GM19238 (cell line): Measurements from ENCODE around the gene LAMB2.

Experiments
- DNase-seq: peaks from one replicate; pipeline ENCODE4 v3.0.0; 2011; ENCODE audit warnings: low spot score; ENCODE audit not compliant: insufficient read length

The LAMB2 gene

DNA sequence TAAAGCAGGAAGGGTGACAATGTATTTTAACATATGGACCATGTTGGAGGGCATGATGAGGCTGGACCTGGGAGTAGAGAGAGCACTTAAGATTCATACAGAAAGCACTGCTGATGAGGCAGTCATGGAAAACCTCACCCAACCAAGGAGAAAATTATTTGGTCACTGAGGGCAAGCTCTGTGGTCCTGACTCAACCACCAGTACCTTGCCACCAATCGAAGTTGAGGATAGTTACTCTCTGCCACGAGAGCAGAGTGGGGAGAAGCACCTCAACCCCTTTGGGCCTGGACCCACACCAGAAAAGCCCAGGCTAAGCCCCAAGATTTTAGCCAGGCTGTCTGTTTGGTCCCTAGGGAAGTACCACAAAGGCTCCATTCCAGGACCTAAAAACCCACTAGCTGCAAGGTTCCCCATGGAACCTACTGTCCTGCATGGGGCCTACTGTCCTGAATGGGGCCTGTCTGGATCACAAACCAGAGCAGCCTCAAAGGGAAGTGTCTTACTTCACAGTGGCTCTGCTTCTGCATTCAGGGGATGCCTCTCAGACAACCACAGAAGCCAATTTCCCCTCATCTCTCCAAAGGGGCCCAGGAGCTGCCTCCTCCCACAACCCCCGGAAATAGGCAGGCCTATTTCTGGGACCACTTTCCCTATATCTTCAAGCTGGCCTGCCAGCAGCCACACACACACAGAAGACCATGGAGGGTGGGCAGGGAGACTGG is 29.1 kb upstream of the LAMB2 start:
- no peak for DNase-seq

DNA sequence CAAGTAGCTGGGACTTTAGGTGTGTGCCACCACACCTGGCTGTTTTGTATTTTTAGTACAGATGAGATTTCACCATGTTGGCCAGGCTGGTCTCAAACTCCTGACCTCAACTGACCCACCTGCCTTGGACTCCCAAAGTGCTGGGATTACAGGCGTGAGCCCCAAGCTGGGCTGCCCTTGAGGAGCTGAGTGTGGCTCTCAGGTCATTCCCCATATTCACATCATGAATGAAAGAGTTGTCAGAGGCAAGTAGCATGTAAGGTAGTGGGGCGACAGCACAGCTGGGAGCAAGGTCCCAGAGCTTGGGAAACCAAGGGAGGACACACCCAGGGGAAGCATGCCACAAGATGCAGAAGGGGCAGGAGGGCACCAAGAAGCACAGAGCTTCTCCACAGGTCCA is 28.3 kb upstream of the LAMB2 start:
- DNase-seq, result no peak

DNA sequence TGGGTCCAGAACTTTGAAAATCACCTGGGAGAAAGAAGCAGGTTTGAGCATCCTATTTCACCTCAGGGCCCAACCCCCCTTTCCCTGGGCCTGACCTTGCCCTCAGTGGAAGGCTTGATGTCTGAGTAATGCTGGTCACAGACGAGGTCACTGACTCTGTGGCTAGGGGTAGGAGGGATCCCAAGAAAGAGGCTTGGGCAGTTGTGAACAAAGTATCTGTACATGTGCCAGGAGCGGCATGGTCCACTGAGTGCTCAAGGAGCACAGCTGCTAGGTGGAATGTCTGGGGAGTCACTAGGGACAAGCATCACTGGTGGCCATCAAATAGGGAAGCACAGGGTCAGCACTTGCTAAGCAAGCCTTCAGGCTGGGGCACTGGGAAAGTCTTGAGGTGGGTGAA is 25.9 kb upstream of the LAMB2 start:
- no peak for DNase-seq

DNA sequence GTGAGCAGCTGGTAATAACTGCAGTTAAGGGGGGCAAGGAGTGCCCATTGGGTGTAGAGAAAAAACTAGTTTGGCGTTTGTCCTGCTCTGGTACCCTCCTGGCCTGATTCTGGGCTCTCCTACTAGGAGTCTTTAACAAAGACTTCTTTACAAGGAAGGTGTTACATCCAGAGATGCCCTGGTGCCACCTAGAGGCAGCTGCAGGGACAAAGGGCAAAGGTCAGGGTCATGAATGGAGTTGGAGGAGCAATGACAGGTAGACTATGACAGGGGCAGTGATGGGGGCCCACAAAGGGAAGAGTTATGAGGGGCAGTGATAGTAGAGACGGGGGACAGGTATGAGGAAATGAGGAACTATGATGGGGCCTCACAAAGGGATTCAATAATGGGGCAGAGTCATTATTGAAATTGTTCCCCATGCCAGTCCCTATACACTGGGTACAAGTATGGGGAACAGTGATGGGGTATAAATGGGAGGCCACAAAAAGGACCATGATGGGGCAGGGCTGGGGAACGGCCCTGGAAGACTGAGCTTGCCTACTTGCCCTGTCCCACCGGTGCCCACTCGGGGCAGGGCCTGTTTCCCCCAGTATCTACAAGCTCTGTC is 25.4 kb upstream of the LAMB2 start:
- DNase-seq, result no peak

DNA sequence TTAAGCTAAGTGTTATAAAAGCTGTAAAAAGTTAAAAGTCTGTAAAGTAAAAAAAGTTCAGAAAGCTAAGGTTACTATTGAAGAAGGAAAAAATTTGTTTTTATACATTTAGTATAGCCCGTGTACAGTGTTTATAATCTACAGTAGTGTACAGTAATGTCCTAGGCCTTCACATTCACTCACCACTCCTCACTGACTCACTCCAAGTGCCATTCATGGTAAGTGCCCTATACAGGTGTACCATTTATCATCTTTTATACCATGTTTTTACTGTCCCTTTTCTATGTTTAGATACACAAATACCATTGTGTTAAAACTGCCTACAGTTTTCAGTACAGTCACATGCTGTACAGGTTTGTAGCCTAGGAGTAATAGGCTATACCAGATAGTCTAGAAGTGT is 24.4 kb upstream of the LAMB2 start:
- no peak for DNase-seq

DNA sequence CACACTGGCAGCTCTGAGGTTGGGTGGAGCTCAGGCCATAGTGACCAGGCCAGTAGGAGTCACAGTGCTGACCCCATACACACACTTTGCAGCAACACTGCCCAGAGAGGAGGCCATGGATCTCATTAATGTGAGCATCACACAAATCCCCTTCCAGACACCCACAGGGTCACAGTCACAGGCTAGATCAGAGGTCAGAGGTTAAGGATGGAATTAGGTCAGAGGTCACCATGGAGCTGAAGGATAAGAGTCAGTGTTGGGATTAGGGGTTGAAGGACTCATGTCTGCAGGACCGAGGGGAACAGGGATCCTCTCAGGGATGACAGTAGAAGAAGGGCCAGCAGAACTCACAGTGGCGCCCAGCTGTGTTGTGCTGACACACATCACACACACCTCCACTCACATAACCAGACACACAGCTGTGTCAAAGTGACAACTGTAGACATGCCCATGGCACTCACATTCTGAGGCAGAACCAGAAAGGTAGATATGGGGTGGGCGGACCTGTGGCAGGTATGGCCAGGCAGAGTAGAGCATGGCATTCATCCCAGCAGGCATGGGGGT is 20.6 kb upstream of the LAMB2 start:
- no peak for DNase-seq

DNA sequence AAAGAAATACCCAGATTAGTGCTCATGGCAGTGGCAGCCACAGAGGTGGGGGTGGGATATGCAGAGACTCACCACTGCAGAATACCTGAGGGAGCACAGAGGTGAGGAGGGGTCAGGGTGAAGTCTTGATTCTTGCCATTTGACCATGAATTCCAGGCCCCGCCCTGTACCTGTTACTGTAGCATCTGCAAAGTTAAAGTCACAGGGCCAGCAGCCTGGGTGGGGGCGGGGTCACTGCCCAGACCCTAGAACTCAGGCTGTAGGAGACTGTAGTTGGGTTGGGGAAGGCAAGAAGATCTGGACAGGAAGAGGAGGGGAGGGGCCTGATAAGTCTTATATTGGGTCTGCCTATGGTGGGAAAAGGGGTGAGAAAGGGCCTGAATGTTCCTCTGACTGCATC is 18.8 kb upstream of the LAMB2 start:
- DNase-seq, result no peak

DNA sequence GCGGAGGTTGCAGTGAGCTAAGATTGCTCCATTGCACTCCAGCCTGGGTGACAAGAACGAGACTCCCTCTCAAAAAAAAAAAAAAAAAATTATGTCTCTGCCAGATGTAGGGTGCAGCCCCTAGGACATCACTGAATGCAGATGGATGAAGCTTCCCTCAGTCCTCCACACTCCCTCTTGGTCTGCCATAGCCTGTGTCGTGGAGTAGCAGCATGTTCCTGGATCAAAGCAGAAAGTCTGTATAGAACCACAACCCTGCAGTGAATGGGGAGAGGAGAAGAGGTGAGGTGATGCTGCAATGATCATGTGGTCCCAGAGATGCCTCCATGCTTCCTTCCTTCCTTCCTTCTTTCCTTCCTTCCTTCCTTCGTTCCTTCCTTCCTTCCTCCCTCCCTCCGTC is 15.3 kb upstream of the LAMB2 start:
- DNase-seq, result no peak

DNA sequence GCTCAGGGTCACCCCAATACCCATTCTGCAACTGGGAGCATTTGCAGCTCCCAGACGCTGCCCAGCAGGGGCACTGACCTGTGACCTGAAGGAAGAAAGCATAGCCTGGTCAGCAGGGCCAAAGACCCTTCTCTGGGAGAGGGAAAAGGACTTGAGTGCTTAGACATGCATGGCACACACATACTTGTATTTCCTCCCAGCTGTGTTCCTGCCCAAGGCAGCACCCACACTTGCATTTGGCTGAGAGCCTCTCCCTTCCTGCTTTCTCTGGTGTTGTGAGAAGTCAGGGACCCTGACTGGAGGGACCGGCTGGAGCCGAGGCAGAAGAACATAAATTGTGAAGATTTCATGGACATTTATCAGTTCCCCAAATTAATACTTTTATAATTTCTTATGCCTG is 7.2 kb upstream of the LAMB2 start:
- no peak for DNase-seq

DNA sequence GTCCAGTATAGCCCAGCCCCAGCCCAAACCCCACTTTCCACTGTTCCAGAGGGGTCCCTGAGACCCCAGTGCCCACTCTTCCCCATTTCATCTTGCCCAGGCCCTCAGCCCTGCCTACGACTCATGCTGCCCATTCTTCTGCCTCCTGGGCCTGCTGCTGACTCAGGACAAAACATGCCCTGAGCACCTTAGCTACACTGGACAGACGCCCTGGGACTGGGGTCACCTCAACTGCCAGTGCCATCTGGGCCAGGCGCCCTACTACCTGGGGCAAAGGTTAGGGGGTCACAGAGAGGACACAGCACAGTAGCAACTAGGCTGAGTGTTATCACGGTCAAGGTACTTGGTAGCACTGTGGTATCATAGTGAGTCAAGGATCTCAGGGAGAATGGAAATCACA is 2.6 kb upstream of the LAMB2 start:
- no peak for DNase-seq

DNA sequence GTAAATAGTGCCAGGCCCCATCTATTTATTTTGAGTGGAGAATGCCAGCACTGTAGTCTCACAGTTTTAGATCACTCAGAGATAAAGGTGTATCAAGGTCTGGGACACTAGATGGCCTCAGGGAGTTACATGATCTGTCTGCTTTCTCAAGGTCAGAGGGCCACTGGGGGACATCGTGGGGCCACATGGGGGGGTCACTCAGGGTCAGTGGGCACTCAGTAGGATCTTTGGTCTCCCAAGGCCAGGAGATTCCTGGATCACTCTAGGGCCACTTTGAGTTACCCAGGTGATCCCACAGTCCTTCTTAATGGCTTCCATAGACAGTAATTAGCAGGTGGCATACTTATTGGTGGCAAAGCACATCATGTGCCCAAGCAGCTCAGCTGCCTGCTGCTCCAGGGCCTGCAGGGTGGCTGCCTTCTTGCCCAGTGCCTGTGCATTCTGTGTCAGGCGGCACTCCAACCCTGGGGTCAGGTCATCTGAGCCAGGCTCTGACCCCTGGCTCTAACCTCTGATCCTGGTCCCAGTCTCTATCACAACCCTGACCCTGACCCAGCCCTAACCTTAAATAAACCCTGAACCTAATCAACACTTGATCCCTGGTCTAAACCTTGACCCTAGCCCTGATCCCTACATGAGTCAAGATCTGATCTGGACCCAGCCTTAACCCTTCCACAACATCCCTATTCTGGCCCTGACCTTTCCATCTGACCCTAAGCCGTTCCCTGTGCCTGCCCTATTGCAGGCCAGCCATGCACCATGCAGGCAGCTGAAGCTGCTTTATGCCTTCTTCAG is 1.8 kb upstream of the LAMB2 start:
- DNase-seq, result no peak

DNA sequence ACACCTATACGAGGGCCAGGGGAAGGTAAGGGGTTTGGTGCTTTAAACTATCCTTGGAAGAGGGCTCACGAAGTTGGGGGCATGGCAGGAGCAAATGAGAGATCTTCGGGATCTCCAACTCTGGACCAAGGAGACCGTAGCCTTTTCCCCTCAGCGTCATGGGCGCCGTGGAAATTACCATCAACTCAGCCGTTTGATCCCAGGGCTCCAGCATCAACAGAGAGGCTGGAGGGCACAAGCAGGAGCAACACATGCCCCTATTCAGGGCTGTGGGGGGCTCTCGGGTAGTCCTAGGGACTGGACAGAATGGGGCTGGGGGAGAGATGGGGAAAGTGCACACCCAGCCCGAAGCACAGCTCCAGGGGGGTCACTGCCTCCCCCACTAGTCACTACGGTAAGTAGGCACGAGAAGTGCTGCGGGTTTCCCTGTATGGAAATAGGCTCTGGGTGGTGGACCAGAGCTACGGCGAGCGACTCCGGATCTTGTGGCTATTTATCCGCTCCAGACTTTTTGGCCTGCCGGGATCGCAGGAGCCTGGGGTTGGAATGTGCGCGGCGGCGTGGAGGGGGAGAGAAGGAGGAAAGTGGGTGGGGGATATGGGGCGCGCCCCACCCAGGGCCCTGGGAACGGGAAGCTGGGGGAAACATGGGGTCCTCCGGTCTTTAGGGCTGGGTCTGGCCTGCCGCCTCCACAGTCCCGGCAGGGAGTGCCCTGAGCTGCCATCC is 539 bp upstream of the LAMB2 start:
- no peak for DNase-seq

DNA sequence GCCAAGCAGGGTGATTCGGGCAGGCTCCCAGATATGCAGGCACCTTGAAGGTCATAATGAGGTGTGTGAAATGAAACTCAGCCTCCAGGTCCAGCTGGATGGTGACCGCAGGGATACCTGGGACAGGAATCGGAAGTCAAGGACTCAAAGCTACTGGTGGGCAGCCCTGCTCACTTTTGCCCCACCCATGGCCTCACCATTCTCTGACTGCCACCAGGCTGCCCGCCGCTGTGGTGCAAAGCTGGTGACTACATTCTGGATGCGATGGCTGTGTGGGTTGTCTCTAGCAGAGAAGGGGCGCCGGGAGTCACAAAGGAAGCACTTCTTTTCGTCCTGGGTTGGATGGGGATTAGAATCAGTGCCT is 795 bp downstream of the LAMB2 start:
- no peak for DNase-seq

DNA sequence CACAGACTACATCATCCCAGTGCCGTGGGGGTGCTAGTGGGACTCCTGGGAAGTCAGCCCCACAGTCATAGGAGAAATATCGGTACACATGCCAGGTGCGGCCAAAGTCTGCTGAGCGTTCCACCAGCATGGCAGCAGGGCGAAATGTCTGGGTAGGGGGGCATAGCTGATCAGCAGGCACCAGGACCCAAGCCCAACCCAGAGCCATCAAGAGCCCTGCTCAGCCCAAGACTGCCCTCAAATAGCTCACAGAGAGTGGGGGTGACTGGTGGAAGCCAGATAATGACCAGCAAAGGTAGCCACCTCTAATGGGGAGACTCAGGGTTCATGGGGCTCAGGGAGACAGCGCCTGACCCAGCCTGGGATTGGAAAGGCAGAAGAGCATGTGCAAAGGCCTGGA is 1.3 kb downstream of the LAMB2 start:
- DNase-seq, result no peak

DNA sequence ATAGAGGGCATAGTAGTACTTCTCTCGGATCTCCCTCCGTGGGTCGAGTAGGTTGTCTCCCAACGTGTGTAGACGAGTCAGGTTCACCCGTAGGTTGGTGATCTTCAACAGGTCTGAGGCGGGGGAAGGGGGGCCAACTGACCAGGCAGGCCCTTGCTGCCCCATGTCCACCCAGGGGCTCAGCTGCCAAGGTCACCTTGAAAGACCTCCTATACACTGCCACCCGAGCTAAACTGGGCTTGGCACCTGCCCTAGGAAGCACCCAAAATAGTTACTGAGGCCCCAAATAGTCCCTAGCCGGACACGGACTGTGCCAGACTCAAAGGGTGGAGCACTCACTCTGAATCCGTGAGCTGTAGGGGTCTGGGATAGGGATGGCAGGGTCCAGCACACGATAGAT is 1.8 kb downstream of the LAMB2 start:
- DNase-seq, result no peak

DNA sequence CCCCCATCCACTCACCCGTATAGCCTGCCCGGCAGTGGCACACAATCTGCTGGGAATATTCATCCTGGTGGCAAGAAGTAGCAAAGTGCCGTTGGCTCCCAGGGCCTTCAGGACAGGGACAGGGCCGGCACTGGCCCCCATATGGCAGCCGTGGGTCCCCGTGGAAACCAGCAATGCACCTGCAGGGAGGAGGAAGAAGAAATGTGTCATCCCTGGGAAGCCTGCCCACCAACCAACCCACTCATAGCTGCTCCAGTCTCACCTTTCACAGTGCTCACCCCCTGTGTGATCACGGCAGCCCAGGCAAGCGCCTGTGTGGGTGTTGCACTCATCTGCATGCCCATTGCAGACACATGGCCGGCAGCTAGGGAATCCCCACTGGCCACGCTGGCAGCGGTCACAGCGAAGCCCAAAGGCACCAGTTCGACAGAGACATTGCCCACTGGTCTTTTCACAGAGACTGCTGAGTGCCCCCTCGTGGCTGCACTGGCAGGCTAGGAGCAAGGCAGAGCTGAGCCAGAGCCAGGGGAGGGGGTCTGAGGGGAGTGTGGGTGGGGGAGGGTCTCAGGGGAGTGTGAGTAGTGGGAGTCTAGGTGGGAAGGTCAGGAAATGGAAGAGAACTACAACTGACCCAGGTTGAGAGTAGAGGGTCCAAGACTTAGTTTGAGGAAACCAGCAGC is 7.7 kb downstream of the LAMB2 start:
- DNase-seq, result no peak

DNA sequence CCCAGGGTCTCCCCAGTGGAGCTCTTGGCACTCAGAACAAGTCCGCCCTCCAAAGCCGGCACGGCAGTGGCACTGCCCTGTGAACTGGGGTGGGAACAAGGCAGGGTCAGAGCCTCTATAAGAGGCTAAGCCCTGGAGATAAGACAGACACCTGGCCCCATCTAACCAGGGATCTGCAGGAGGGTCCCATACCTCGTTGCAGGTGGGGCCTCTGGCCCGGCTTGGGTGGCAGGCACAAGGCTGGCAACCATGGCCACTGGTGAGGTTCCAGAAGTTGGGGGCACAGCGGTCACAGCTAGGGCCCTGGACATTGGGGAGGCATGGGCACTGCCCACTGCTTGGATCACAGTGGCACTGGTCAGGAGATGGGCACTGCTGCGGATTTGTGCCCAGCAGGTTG is 8.6 kb downstream of the LAMB2 start:
- DNase-seq, result no peak

DNA sequence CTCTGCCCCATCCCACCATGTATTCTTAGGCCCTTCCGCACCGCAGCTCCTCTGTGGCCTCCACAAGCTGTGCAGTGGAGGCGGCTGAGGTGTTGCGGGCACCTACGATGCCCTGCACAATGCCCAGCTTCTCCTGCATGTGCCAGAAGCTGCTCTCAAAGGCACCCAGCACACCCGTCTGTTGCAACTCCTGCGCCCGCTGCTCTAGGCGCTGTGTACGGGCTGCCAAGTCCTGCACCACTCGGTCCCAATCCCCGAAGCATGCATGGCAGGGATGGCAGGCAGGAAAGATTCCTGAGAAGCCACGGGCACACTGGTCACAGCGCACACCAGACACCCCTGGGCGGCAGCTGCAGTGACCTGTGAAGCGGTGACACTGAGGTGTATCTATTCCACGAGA is 9.2 kb downstream of the LAMB2 start:
- no peak for DNase-seq

DNA sequence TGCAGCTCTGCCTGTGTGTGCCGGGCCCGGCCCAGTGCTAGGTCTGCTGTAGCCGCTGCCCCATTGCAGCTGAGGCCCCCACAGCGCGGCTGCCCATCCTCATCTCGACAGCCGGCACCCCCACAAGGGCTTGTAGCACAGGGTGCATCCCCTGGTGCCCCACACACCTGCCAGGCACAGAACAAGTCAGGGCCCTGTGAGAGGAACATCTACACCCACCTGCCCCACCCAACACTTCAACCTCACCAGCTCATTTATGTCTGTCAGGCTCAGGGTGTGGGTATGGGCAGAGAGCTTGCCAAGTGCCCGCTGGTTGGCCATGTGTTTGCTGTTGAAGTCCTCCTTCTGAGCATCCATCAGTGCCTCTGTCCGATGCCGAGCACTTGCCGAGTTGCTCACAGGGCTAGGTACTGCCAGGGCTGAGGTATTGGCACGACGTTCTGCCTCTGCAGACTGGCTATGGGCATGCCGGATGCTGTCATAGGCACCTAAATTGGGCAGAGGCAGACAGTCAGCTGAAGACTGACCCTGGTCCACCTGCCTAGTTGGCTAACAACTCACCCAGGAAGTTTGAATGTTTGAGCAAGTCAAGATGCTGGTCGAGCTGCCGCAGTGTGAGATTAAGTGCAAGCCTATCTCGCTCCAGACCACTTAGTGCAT is 9.8 kb downstream of the LAMB2 start:
- no peak for DNase-seq

DNA sequence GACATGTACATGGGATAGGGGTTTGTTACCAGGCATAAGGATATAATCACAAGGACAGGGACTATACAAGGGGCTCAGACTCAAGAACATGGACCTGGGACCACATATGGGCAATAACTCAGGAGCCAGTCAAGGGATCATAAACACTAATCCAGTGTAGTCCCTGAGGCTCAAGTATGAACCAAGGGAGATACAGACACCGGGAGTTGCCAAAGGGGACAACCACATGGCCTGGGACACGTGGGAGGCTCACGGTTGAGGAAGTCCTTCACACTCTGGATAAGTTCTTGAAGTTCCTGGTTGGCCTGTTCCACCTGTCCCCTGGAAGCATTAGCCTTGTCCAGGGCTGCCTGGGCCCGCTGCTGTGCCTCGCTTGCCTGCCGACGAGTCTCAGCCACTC is 10.4 kb downstream of the LAMB2 start:
- DNase-seq, result no peak

DNA sequence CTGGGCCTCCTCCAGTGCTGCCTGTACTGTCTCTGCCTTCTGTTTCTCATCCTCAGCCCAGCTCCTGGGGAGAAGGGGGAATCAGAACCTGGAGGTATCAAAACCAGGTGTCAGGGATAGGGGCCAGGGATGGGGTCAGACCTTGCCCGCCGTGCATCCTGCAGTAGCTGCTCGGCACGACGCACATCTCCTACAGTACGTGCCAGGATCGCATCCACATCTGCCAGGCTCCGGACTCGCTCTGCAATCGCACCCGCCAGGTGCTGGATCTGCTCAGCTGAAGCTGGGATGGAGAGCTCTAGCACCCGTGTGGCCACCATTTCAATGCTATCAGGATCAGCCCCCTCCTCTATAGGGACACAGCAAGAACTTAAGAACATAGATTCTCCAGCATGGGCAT is 10.8 kb downstream of the LAMB2 start:
- no peak for DNase-seq
